HepG2 (cell line): ENCODE data around the gene CGB5. TPM values are rescaled to one million over a fixed set of nuclear protein-coding genes. Genes with fewer than 3 reads are reported as not detected.

Source experiments
- ARNT ChIP-seq: fragments of 450-650 bp; IDR thresholded peaks from 2 replicates; pipeline ENCODE4 v1.6.1; 2017
- ATF7 ChIP-seq, 2 experiments: fragments of 450-650 bp in 1 of 2; sonication (generic) in 1 of 2; formaldehyde crosslinking in 1 of 2; IDR thresholded peaks; 2 replicates each; pipeline versions ENCODE4 v1.4.0 to v1.6.1; 2016 to 2020; ENCODE audit warnings: antibody characterized with exemption in 1 of 2, mild to moderate bottlenecking in 1 of 2, missing genetic modification reagents in 1 of 2
- CEBPG ChIP-seq: IDR thresholded peaks from 2 replicates; pipeline ENCODE4 v1.6.1; 2016
- DNMT1 ChIP-seq: sonication (generic); formaldehyde crosslinking; IDR thresholded peaks from 2 replicates; pipeline ENCODE4 v1.5.1; 2020; ENCODE audit warnings: mild to moderate bottlenecking, missing genetic modification reagents
- GABPB1 ChIP-seq: IDR thresholded peaks from 2 replicates; pipeline ENCODE4 v1.6.1; 2016; ENCODE audit warnings: mild to moderate bottlenecking, missing genetic modification reagents, moderate library complexity, missing compliant biosample characterization
- HCFC1 ChIP-seq: fragments of 150-350 bp; IDR thresholded peaks from 2 replicates; pipeline ENCODE4 v1.6.1; 2014; ENCODE audit warnings: low read depth, low read length
- KLF6 ChIP-seq: IDR thresholded peaks from 2 replicates; pipeline ENCODE4 v1.8.0; 2016; ENCODE audit warnings: missing biosample characterization, missing genetic modification reagents
- MXD4 ChIP-seq: IDR thresholded peaks from 2 replicates; pipeline ENCODE4 v1.6.1; 2016; ENCODE audit warnings: mild to moderate bottlenecking, missing biosample characterization, missing genetic modification reagents
- NONO ChIP-seq, 2 experiments: fragments of 450-650 bp in 1 of 2; sonication (generic) in 1 of 2; formaldehyde crosslinking in 1 of 2; IDR thresholded peaks in 1 of 2; conservative IDR thresholded peaks in 1 of 2; 2 replicates each; pipeline versions ENCODE4 v1.6.1 to v1.8.0; 2017 to 2022; ENCODE audit warnings: mild to moderate bottlenecking in 1 of 2, missing genetic modification reagents in 1 of 2, moderate library complexity in 1 of 2
- NR1H2 ChIP-seq: sonication (generic); formaldehyde crosslinking; IDR thresholded peaks from 2 replicates; pipeline ENCODE4 v1.8.1; 2022; ENCODE audit warnings: low read depth, missing genetic modification reagents, borderline replicate concordance
- NRL ChIP-seq: sonication (generic); formaldehyde crosslinking; IDR thresholded peaks from 2 replicates; pipeline ENCODE4 v1.5.0; 2020; ENCODE audit warnings: missing genetic modification reagents, mild to moderate bottlenecking, moderate library complexity, borderline replicate concordance
- RAD51 ChIP-seq: fragments of 450-650 bp; IDR thresholded peaks from 2 replicates; pipeline ENCODE4 v1.6.1; 2016; ENCODE audit warnings: borderline replicate concordance
- TOE1 ChIP-seq: sonication (generic); formaldehyde crosslinking; IDR thresholded peaks from 2 replicates; pipeline ENCODE4 v1.4.0; 2020; ENCODE audit warnings: mild to moderate bottlenecking, missing genetic modification reagents
- TOPORS ChIP-seq: sonication (generic); formaldehyde crosslinking; IDR thresholded peaks from 2 replicates; pipeline ENCODE4 v1.8.0; 2023; ENCODE audit warnings: mild to moderate bottlenecking, missing genetic modification reagents
- ZNF382 ChIP-seq: sonication (generic); formaldehyde crosslinking; IDR thresholded peaks from 2 replicates; pipeline ENCODE4 v1.5.0; 2020; ENCODE audit warnings: missing genetic modification reagents, mild to moderate bottlenecking, borderline replicate concordance
- ZNF577 ChIP-seq: sonication (generic); formaldehyde crosslinking; IDR thresholded peaks from 2 replicates; pipeline ENCODE4 v1.4.0; 2020; ENCODE audit warnings: mild to moderate bottlenecking, low read depth, missing genetic modification reagents, borderline replicate concordance
- ZNF670 ChIP-seq: sonication (generic); formaldehyde crosslinking; IDR thresholded peaks from 2 replicates; pipeline ENCODE4 v1.8.0; 2022; ENCODE audit warnings: mild to moderate bottlenecking, missing genetic modification reagents, borderline replicate concordance
- ZSCAN22 ChIP-seq: sonication (generic); formaldehyde crosslinking; IDR thresholded peaks from 2 replicates; pipeline ENCODE4 v1.4.0; 2020; ENCODE audit warnings: mild to moderate bottlenecking, missing genetic modification reagents
- ZSCAN31 ChIP-seq: sonication (generic); formaldehyde crosslinking; IDR thresholded peaks from 2 replicates; pipeline ENCODE4 v1.5.0; 2020; ENCODE audit warnings: low read depth, mild to moderate bottlenecking, missing genetic modification reagents
- ZZZ3 ChIP-seq: sonication (generic); formaldehyde crosslinking; IDR thresholded peaks from 2 replicates; pipeline ENCODE4 v1.4.0; 2020; ENCODE audit warnings: missing genetic modification reagents, mild to moderate bottlenecking, borderline replicate concordance
- polyA plus RNA-seq, 8 experiments: library from polyadenylated mRNA; depleted of rRNA in 3 of 8; stranded (reverse) in 7 of 8; unstranded in 1 of 8; fragments of >200 nt; fragmentation: Illumina TruSeq in 4 of 8; extraction: Trizol in 4 of 8; gene quantifications; 2 replicates each; pipeline versions ENCODE4 v1.2.1 to v1.2.3, GENCODE V29; 2011 to 2016; ENCODE audit warnings: low read depth in 4 of 8, missing spikeins in 1 of 8, mixed read lengths in 1 of 8; ENCODE audit not compliant: insufficient read depth in 1 of 8
- total RNA-seq, 5 experiments: library from RNA; depleted of rRNA; stranded (reverse); fragments of >200 nt; fragmentation: Illumina TruSeq; extraction: Trizol; gene quantifications; 2 replicates each; pipeline ENCODE4 v1.2.3, GENCODE V29; 2016; ENCODE audit warnings: low read depth in 1 of 5
- TF ChIP-seq, protein P1 (sequence below): sonication (generic); formaldehyde crosslinking; IDR thresholded peaks from 2 replicates; pipeline ENCODE4; 2020; ENCODE audit warnings: missing genetic modification reagents, mild to moderate bottlenecking, borderline replicate concordance
- TF ChIP-seq, protein P2 (sequence below): sonication (generic); formaldehyde crosslinking; IDR thresholded peaks from 2 replicates; pipeline ENCODE4 v1.8.1; 2023; ENCODE audit warnings: mild to moderate bottlenecking, missing genetic modification reagents
- TF ChIP-seq, protein P3 (sequence below): IDR thresholded peaks from 2 replicates; pipeline ENCODE4 v1.6.1; 2016
- TF ChIP-seq, protein P4 (sequence below): sonication (generic); formaldehyde crosslinking; IDR thresholded peaks from 2 replicates; pipeline ENCODE4 v1.5.0; 2020; ENCODE audit warnings: mild to moderate bottlenecking, missing genetic modification reagents, moderate library complexity
- TF ChIP-seq, protein P5 (sequence below): IDR thresholded peaks from 2 replicates; pipeline ENCODE4 v1.6.1; 2012; ENCODE audit warnings: inconsistent platforms
- TF ChIP-seq, protein P6 (sequence below): sonication (generic); formaldehyde crosslinking; IDR thresholded peaks from 2 replicates; pipeline ENCODE4 v1.5.0; 2020; ENCODE audit warnings: missing genetic modification reagents

CGB5 gene
- total and polyA plus RNA-seq, 2 of the 13 experiments (the other 11 are each of a cell fraction or from before 2014, with no cell fraction given) = not detected

DNA sequence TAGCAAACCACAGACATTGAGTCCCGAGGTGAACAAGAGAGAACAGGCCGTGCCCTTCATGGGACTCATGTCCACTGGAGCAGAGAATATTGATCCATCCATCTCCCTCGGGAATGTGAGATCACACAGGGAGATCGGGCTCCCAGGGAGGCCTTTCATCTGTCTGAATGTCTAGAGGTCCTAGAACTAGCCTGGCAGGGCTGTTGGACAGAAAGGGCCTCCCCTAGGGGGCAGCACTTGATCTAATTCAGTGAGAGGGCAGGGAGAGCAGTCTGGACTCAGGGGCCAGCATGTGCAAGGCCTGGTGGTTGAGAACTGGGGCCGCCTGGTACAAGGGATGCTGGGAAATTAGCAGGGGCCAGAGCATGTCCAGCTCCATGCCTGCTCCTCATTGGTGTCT lies 45.7 kb upstream of the CGB5 start (continued):
- TF ChIP-seq, protein P1, sequence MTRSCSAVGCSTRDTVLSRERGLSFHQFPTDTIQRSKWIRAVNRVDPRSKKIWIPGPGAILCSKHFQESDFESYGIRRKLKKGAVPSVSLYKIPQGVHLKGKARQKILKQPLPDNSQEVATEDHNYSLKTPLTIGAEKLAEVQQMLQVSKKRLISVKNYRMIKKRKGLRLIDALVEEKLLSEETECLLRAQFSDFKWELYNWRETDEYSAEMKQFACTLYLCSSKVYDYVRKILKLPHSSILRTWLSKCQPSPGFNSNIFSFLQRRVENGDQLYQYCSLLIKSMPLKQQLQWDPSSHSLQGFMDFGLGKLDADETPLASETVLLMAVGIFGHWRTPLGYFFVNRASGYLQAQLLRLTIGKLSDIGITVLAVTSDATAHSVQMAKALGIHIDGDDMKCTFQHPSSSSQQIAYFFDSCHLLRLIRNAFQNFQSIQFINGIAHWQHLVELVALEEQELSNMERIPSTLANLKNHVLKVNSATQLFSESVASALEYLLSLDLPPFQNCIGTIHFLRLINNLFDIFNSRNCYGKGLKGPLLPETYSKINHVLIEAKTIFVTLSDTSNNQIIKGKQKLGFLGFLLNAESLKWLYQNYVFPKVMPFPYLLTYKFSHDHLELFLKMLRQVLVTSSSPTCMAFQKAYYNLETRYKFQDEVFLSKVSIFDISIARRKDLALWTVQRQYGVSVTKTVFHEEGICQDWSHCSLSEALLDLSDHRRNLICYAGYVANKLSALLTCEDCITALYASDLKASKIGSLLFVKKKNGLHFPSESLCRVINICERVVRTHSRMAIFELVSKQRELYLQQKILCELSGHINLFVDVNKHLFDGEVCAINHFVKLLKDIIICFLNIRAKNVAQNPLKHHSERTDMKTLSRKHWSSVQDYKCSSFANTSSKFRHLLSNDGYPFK = no peak
- TF ChIP-seq KLF6 (CRISPR knock-in tag) (no peak), ZNF670 (CRISPR knock-in tag) (no peak), NR1H2 (CRISPR knock-in tag) (no peak), GABPB1 (no peak), ARNT (no peak), ZNF577 (CRISPR knock-in tag) (no peak), HCFC1 (no peak), DNMT1 (CRISPR knock-in tag) (no peak), ZZZ3 (CRISPR knock-in tag) (no peak), MXD4 (no peak), RAD51 (no peak), ZSCAN22 (CRISPR knock-in tag) (no peak), ATF7 (IDR thresholded peaks at IDR 0.05) (no peak), ATF7 (CRISPR knock-in tag; IDR thresholded peaks at IDR 0.05) (no peak), ZSCAN31 (CRISPR knock-in tag) (peak; percentile 54; the same call in 1 of the 2 replicates), ZNF382 (no peak), CEBPG (CRISPR knock-in tag) (no peak), NRL (CRISPR knock-in tag) (no peak), NONO (IDR thresholded peaks at IDR 0.05) (no peak), NONO (CRISPR knock-in tag; conservative IDR thresholded peaks at IDR 0.05) (no peak), TOPORS (CRISPR knock-in tag) (no peak), TOE1 (no peak)
- TF ChIP-seq, protein P2, sequence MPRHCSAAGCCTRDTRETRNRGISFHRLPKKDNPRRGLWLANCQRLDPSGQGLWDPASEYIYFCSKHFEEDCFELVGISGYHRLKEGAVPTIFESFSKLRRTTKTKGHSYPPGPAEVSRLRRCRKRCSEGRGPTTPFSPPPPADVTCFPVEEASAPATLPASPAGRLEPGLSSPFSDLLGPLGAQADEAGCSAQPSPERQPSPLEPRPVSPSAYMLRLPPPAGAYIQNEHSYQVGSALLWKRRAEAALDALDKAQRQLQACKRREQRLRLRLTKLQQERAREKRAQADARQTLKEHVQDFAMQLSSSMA (CRISPR knock-in tag) = no peak
- TF ChIP-seq, protein P3, sequence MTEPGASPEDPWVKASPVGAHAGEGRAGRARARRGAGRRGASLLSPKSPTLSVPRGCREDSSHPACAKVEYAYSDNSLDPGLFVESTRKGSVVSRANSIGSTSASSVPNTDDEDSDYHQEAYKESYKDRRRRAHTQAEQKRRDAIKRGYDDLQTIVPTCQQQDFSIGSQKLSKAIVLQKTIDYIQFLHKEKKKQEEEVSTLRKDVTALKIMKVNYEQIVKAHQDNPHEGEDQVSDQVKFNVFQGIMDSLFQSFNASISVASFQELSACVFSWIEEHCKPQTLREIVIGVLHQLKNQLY (CRISPR knock-in tag) = no peak
- TF ChIP-seq, protein P4, sequence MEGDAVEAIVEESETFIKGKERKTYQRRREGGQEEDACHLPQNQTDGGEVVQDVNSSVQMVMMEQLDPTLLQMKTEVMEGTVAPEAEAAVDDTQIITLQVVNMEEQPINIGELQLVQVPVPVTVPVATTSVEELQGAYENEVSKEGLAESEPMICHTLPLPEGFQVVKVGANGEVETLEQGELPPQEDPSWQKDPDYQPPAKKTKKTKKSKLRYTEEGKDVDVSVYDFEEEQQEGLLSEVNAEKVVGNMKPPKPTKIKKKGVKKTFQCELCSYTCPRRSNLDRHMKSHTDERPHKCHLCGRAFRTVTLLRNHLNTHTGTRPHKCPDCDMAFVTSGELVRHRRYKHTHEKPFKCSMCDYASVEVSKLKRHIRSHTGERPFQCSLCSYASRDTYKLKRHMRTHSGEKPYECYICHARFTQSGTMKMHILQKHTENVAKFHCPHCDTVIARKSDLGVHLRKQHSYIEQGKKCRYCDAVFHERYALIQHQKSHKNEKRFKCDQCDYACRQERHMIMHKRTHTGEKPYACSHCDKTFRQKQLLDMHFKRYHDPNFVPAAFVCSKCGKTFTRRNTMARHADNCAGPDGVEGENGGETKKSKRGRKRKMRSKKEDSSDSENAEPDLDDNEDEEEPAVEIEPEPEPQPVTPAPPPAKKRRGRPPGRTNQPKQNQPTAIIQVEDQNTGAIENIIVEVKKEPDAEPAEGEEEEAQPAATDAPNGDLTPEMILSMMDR (CRISPR knock-in tag) = peak; percentile 78
- TF ChIP-seq, protein P5, sequence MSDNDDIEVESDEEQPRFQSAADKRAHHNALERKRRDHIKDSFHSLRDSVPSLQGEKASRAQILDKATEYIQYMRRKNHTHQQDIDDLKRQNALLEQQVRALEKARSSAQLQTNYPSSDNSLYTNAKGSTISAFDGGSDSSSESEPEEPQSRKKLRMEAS = peak; percentile 24; the same call in 1 of the 2 replicates
- TF ChIP-seq, protein P6, sequence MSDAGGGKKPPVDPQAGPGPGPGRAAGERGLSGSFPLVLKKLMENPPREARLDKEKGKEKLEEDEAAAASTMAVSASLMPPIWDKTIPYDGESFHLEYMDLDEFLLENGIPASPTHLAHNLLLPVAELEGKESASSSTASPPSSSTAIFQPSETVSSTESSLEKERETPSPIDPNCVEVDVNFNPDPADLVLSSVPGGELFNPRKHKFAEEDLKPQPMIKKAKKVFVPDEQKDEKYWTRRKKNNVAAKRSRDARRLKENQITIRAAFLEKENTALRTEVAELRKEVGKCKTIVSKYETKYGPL (CRISPR knock-in tag) = no peak
